OCI-LY7 (cell line): ENCODE measurements around the gene PTGER4. TPM values are rescaled to one million over a fixed set of nuclear protein-coding genes. Genes with fewer than 3 reads are reported as not detected.

ENCODE experiments used
- BruUV-seq: library from RNA; stranded (reverse); fragments of 400-500 nt; replicated peaks from 2 replicates; lab custom pipeline; 2021; lab: Mats Ljungman, UMichigan
- CTCF ChIA-PET: fragments of 300-600 bp; sonication (Branson Sonifier 250); formaldehyde crosslinking; loops from one replicate; lab custom pipeline; 2022; ENCODE audit warnings: antibody characterized with exemption; ENCODE audit not compliant: unreplicated experiment; lab: Charles Lee
- POLR2A ChIA-PET: fragments of 300-600 bp; sonication (Branson Sonifier 250); formaldehyde crosslinking; loops from one replicate; lab custom pipeline; 2022; ENCODE audit warnings: antibody characterized with exemption; lab: Charles Lee
- DNase-seq: peaks from one replicate; pipeline ENCODE4 v3.0.0-alpha.2; 2015; ENCODE audit warnings: low spot score
- H2AFZ ChIP-seq: fragments of 200-600 bp; sonication (generic), shearing (Covaris generic); 2 replicates; pipeline ENCODE4 v1.6.1; 2014; ENCODE audit warnings: mild to moderate bottlenecking, antibody characterized with exemption, low read length, moderate library complexity
- H3K27ac ChIP-seq: fragments of 200-600 bp; sonication (generic); 2 replicates; pipeline ENCODE4 v1.5.1; 2014; ENCODE audit warnings: mixed run types, low read depth, mild to moderate bottlenecking, moderate library complexity, low read length, inconsistent platforms; ENCODE audit not compliant: poor library complexity, severe bottlenecking
- H3K36me3 ChIP-seq: fragments of 200-600 bp; sonication (generic); 2 replicates; pipeline ENCODE4 v1.6.1; 2014; ENCODE audit warnings: mild to moderate bottlenecking, antibody characterized with exemption, low read length, moderate library complexity, mixed read lengths; ENCODE audit not compliant: insufficient read depth
- H3K4me1 ChIP-seq: fragments of 200-600 bp; sonication (generic); 2 replicates; pipeline ENCODE4 v1.5.1; 2014; ENCODE audit warnings: mild to moderate bottlenecking, low read length; ENCODE audit not compliant: insufficient read depth, poor library complexity, severe bottlenecking
- H3K4me2 ChIP-seq: fragments of 200-600 bp; sonication (generic); 2 replicates; pipeline ENCODE4 v1.6.1; 2014; ENCODE audit warnings: mild to moderate bottlenecking, low read length
- H3K4me3 ChIP-seq: fragments of 200-600 bp; sonication (generic); 2 replicates; pipeline ENCODE4 v1.5.1; 2014; ENCODE audit warnings: mild to moderate bottlenecking, low read depth, low read length; ENCODE audit not compliant: poor library complexity, severe bottlenecking
- H3K79me2 ChIP-seq: fragments of 200-600 bp; sonication (generic); 2 replicates; pipeline ENCODE4 v1.6.1; 2016; ENCODE audit warnings: low read depth, mild to moderate bottlenecking, low read length, moderate library complexity, mixed read lengths; ENCODE audit not compliant: insufficient read depth
- H3K9me2 ChIP-seq: fragments of 200-600 bp; sonication (generic); 2 replicates; pipeline ENCODE4 v1.6.1; 2016; ENCODE audit warnings: mild to moderate bottlenecking, low read length, mixed read lengths; ENCODE audit not compliant: insufficient read depth
- H3K9me3 ChIP-seq: fragments of 200-600 bp; sonication (generic); 2 replicates; pipeline ENCODE4 v1.6.1; 2014; ENCODE audit warnings: mild to moderate bottlenecking, mixed run types, low read length, mixed read lengths
- H4K20me1 ChIP-seq: fragments of 200-600 bp; sonication (generic); 2 replicates; pipeline ENCODE4 v1.6.1; 2014; ENCODE audit warnings: mild to moderate bottlenecking, antibody characterized with exemption, low read length, moderate library complexity, mixed read lengths; ENCODE audit not compliant: insufficient read depth
- EZH2phosphoT487 ChIP-seq: fragments of 200-600 bp; sonication (generic); IDR thresholded peaks from 2 replicates; pipeline ENCODE4 v1.6.1; 2018; ENCODE audit warnings: low read depth, borderline replicate concordance, mild to moderate bottlenecking, mixed run types, antibody characterized with exemption, low read length, moderate library complexity, mixed read lengths
- intact Hi-C: fragments of 100-400 bp; cut with micrococcal nuclease; formaldehyde crosslinking; loops from one replicate; pipeline ENCODE4 v1.10.0; 2022; ENCODE audit not compliant: unreplicated experiment
- total RNA-seq, 2 experiments: library from RNA; depleted of rRNA in 1 of 2; stranded (reverse); fragments of >200 nt in 1 of 2; shearing (Covaris generic) in 1 of 2; gene quantifications; 2 replicates each; pipeline ENCODE4 v1.2.3, GENCODE V29; 2014 to 2022
- TF ChIP-seq, protein P1 (sequence below): fragments of 200-600 bp; sonication (generic); conservative IDR thresholded peaks from 2 replicates; pipeline ENCODE4 v1.5.1; 2014; ENCODE audit warnings: mild to moderate bottlenecking, antibody characterized with exemption, low read length, moderate library complexity, mixed read lengths

Gene PTGER4
- total RNA-seq, 2 experiments from 2014 or later: 0.49 to 1.4 TPM

- Histone ChIP-seq H3K9me3 (no peaks in the 10 kb centered on the region), H3K9me2 (no peaks in the 10 kb centered on the region), H3K79me2 (no peaks in the 10 kb centered on the region), H4K20me1 (no peaks in the 10 kb centered on the region), H3K36me3 (no peaks in the 10 kb centered on the region), H3K4me3 (no peak overlapping the region), H3K27ac (no peak overlapping the region), H3K4me1 (no peaks in the 10 kb centered on the region), H3K4me2 (no peak overlapping the region), H2AFZ (no peak overlapping the region)
- ChIA-PET CTCF (no interaction called here), POLR2A (interaction anchor here (0.6 kb wide), 1 partner anchor 82 kb away, joined by 6 read pairs; no protein-coding TSS in a partner anchor)
- intact Hi-C loops: no loop called here
- DNase-seq: no peak
- BruUV-seq: no TSS peak
- TF ChIP-seq EZH2phosphoT487: no peak
- TF ChIP-seq, protein P1, sequence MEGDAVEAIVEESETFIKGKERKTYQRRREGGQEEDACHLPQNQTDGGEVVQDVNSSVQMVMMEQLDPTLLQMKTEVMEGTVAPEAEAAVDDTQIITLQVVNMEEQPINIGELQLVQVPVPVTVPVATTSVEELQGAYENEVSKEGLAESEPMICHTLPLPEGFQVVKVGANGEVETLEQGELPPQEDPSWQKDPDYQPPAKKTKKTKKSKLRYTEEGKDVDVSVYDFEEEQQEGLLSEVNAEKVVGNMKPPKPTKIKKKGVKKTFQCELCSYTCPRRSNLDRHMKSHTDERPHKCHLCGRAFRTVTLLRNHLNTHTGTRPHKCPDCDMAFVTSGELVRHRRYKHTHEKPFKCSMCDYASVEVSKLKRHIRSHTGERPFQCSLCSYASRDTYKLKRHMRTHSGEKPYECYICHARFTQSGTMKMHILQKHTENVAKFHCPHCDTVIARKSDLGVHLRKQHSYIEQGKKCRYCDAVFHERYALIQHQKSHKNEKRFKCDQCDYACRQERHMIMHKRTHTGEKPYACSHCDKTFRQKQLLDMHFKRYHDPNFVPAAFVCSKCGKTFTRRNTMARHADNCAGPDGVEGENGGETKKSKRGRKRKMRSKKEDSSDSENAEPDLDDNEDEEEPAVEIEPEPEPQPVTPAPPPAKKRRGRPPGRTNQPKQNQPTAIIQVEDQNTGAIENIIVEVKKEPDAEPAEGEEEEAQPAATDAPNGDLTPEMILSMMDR: no peak
Observed at GRCh38 chr5:40646266-40646665, 33.4 kb upstream of the PTGER4 start.

GRCh38 chr5:40648150-40648549 is 31.6 kb upstream of the PTGER4 start:
- TF ChIP-seq, protein P1: no peak
- TF ChIP-seq EZH2phosphoT487: no peak
- H3K36me3 ChIP-seq: no peaks in the 10 kb centered on the region
- POLR2A ChIA-PET: interaction anchor here (0.5 to 2.2 kb wide), 2 partner anchors 16 to 612 kb away, joined by 3 to 4 read pairs; no protein-coding TSS in a partner anchor
- BruUV-seq: no TSS peak
- CTCF ChIA-PET: no interaction called here
- no peaks in the 10 kb centered on the region for H3K9me2 ChIP-seq
- no peak for DNase-seq
- no peaks in the 10 kb centered on the region for H4K20me1 ChIP-seq
- intact Hi-C loops: no loop called here
- no peak overlapping the region for H3K4me3 ChIP-seq
- H3K79me2 ChIP-seq: no peaks in the 10 kb centered on the region
- 0 out of 2 replicates have a peak overlapping the region, but pooled peaks have one; percentile 16 for H2AFZ ChIP-seq
- no peaks in the 10 kb centered on the region for H3K4me1 ChIP-seq
- H3K27ac ChIP-seq: no peak overlapping the region
- no peak overlapping the region for H3K4me2 ChIP-seq
- no peaks in the 10 kb centered on the region for H3K9me3 ChIP-seq

DNA sequence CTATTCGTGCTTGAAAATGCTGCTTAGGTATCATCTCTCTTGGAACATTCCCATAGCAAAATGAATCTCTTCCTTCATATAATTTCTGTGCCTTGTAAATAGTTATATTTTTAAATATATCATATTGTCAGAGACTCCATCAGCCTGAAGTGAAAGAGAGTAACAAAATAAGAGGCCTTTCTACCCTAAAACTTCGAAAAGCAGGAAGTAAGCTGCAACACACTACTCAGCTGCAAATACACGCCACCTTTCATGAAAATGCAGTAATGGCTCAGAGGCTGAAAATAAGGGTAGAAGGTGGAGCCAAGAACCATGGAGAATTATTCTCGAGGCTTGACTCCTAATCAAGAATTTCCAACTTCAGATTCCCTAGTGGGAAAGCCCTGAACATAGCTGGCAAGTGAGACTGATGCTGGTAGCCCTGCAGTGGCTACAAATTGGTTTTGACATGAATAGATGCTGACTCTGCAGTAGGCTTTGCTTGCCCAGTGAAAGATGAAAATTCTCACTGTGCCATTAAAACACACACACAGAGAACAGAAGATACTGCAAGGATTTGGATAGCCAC is 30.2 kb upstream of the PTGER4 start:
- H2AFZ ChIP-seq: no peak overlapping the region
- no peaks in the 10 kb centered on the region for H3K9me2 ChIP-seq
- peak; percentile 8 for DNase-seq
- TF ChIP-seq, protein P1: no peak
- no peak for TF ChIP-seq EZH2phosphoT487
- no peaks in the 10 kb centered on the region for H3K79me2 ChIP-seq
- ChIA-PET CTCF (no interaction called here), POLR2A (interaction anchor here (2.2 kb wide), 1 partner anchor 17 kb away, joined by 4 read pairs; no protein-coding TSS in a partner anchor)
- no peaks in the 10 kb centered on the region for H4K20me1 ChIP-seq
- H3K36me3 ChIP-seq: no peaks in the 10 kb centered on the region
- H3K4me2 ChIP-seq: no peak overlapping the region
- intact Hi-C loops: no loop called here
- no peaks in the 10 kb centered on the region for H3K4me1 ChIP-seq
- H3K4me3 ChIP-seq: no peak overlapping the region
- no peaks in the 10 kb centered on the region for H3K9me3 ChIP-seq
- BruUV-seq: no TSS peak
- H3K27ac ChIP-seq: no peak overlapping the region
